GM12892 (cell line): ENCODE data around the gene SMARCA2.

ENCODE experiments used
- DNase-seq: peaks from one replicate; pipeline ENCODE4 v3.0.0; 2011; ENCODE audit not compliant: insufficient read length
- FAIRE-seq: peaks from 2 replicates; lab custom pipeline; 2011; peaks lifted over from hg19 to GRCh38; lab: Jason Lieb, UNC
- POLR2A ChIP-seq: IDR thresholded peaks from 2 replicates; pipeline ENCODE4 v1.6.1; 2011; ENCODE audit warnings: low read depth, low read length, control low read depth
- POLR2AphosphoS5 ChIP-seq: IDR thresholded peaks from 2 replicates; pipeline ENCODE4 v1.6.1; 2011; ENCODE audit warnings: low read depth, low read length, control low read depth
- TAF1 ChIP-seq: IDR thresholded peaks from 2 replicates; pipeline ENCODE4 v1.6.1; 2011; ENCODE audit warnings: low read depth, mild to moderate bottlenecking, control low read depth, low read length, borderline replicate concordance

SMARCA2 gene

DNA sequence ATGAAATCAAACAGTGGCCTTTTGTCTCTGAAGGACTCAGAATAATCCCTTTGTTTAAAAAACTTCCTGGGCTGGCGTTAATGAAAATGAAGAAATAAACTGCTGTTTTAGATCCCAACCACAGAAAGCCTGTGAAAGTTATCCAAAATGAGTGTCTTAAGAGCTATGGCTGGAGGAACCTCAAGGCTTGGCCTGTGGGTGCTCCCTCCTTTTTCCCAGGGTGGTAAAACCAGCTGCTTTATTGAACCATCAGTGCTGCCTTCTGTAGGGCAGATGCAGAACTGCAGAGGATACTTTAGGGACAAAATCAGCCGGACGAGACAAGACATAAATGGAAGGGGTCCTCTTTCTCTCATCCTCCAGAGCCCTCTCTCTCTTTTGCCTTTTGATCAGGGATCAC, 100.9 kb downstream of the SMARCA2 start:
- no peak for TF ChIP-seq POLR2AphosphoS5
- TF ChIP-seq POLR2A, result no peak; the same call in 1 of the 2 replicates
- TF ChIP-seq TAF1, result no peak
- peak; percentile 62 for FAIRE-seq
- DNase-seq, result no peak

DNA sequence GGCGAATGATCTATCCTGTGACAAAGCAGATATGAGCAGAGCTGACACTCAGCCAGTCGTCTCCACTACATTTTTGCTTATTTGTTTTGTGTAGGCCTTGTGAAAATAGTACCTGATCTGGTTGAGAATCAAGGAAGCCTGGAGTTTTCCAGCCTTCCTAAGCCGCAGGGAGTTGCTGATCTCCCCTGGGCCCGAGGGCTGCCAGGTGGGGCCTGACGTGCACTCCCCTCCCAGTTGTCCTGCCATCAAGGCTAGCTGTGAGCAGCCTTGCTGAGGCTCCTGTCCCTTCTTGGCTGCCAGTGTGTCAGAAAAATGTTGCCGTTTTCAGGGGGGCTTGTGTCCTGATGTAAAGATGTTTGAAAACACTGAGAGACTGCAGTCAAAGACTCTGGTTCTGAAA, 102.4 kb downstream of the SMARCA2 start:
- no peak for DNase-seq
- peak; percentile 42 for FAIRE-seq
- TF ChIP-seq POLR2A (no peak), POLR2AphosphoS5 (no peak), TAF1 (no peak)

DNA sequence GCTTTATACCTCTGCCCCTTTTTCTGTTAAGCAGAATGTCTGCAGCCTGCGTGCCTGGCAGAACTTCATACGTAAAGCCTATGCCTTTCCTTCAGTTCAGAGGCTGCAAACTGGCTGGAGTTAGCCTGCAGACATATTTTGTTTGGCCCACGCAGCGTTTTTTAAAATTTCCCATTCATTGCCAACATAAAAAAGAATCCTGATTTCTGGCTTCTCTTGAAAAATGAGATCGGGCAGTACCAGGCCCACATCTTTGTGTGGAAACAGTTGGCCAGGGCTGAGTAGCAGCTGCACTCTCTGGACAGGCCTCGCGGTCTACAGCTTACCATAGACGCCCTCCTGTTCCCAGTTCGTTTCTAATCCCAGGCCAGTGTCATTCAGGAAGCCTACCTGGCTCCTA, 104.4 kb downstream of the SMARCA2 start:
- DNase-seq, result no peak
- FAIRE-seq, result no peak
- TF ChIP-seq TAF1 (no peak), POLR2A (no peak), POLR2AphosphoS5 (no peak)

DNA sequence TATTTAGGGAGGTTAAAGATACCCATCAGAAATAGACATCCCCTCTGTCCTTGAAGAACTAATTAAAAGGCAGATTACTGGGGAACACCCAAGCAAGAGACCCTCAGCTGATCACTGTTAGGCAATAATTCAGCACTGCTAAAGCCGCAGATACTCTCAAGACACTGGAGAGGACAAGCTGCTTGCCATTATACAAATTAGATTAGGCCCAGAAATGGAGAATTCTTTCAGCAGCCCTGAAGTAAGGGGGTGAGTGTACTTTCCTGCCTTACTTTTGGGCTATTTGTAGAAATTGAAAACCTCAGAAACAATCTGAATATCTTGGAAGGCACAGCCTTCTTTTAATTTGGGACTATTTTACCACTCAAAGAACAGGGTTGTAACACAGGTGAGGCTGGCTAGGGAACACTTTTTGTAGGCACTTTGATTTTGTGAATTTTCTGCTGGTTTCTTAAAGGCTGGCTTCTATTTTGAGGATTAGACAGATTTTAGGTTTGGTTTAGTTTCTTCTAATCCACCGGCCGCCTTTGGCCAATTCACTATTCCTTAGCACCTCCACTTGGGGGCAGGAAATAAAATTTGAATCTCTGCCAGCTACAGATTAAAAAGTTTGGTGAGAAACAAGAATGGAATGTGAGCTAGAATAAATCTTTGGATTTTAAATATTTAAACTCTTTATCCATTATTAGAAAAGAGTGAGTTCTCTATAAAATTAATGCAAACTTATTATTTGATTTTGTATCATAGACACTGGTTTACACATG, 106.0 kb downstream of the SMARCA2 start:
- FAIRE-seq (no peak), DNase-seq (no peak)

DNA sequence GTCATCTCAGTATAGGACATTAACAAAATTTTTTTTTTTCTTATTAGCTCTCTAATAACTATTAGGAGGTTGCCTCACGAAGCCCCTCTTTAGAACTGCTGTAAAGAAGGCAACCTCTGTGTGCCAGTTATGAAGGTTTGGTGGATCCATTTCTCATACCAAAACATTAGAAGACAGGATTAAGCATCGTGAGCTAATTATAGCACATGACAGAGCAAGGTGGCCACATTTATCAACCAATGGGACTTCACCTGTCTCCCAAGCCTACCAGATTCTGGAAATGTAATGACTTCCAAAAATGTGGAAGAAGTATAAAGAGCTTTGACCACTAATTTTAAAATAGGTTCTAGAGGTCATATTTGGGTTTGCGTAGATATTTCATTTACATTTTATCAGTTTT, 107.2 kb downstream of the SMARCA2 start:
- FAIRE-seq (no peak), DNase-seq (no peak)
- TF ChIP-seq POLR2A, result no peak
- TF ChIP-seq TAF1, result no peak
- no peak for TF ChIP-seq POLR2AphosphoS5

More for the DNA sequence above, 106.0 kb downstream of the SMARCA2 start:
- TF ChIP-seq TAF1 (no peak), POLR2AphosphoS5 (no peak), POLR2A (no peak)

DNA sequence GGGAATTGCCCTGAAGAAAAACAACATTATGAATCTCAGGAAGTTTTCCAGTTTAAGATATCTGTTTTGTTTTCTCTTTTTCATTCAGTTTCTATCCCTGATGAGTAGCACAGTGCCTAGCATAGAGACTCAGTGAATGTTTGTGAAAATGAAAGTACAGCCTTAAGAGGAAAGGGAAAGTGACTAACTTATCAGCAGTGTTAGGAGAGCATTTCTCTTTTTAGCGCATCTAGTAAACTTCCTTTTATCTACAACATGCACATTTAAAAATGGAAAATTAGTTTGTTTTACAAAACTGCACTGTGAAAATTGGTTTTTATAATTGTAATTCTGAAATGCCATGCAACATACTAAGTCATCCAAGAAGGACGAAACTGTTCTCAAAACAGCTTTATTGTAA, 110.8 kb downstream of the SMARCA2 start:
- TF ChIP-seq TAF1 (no peak), POLR2A (no peak), POLR2AphosphoS5 (no peak)
- FAIRE-seq, result peak; percentile 66
- no peak for DNase-seq

DNA sequence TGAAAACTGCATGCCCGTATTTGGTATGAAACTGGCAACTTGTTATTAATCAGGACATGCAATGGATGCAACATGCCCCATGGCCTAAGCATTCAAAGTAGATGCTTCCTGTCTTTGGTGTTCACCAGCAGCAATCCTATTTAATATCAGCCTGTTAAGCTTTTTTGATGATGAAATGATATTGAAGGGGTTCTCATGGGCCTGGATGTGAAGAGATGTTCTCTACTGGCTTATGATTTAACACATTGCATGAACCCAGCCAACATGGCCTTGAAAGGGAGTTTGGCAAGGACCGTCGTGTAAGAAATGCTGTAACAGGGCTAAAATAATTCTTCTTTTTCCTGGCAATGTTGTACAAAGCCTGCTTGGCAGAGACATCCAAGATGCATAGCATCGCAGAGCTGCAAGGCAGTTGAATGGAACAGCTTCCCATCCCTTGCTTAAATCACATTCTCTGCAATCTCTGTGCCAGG, 111.2 kb downstream of the SMARCA2 start:
- FAIRE-seq, result peak; percentile 24
- TF ChIP-seq POLR2AphosphoS5, result no peak
- TF ChIP-seq TAF1, result no peak
- no peak for TF ChIP-seq POLR2A

DNA sequence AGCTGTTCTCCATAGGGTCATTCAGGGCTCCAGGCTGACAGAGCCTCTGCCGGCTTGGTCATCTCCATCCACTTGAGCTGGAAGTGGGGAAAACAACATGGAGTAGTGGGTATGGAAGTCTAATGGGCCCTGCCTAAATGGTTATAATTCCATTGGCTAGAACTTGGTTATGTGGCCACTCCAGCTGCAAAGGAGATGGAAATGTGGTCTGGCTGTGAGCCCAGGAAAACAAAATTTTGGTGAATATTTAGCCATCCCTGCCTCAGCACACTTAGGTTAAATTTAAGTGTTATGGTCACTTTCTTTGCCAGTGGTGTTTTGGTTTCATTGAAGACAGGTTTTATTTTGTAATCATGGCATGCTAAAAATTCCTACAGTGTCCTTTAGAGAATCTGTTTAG, 112.3 kb downstream of the SMARCA2 start:
- FAIRE-seq (no peak), DNase-seq (no peak)
- TF ChIP-seq POLR2AphosphoS5 (no peak), POLR2A (no peak), TAF1 (no peak)

More for the DNA sequence above, 111.2 kb downstream of the SMARCA2 start:
- DNase-seq, result no peak

DNA sequence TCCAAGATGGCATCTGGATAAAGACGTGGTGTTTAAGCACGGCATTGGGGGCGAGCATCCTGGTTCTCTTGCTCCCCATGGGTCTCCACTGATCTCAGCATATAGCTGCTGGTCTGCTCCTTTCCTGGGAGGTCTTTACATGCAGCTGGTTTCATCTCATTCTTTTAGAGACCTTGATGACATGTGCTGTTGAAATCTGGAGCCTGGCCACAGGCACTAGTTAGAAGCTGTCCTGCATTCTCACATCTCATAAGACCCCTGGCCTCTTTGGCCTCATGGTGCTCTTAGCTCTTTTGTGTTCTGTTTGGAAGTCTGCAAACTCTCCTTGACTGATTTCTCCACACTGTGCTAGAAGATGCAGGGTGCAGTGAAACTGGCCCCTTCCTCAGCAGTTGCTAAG, 113.0 kb downstream of the SMARCA2 start:
- TF ChIP-seq TAF1, result no peak
- no peak for TF ChIP-seq POLR2A
- no peak for TF ChIP-seq POLR2AphosphoS5
- FAIRE-seq, result no peak
- no peak for DNase-seq

DNA sequence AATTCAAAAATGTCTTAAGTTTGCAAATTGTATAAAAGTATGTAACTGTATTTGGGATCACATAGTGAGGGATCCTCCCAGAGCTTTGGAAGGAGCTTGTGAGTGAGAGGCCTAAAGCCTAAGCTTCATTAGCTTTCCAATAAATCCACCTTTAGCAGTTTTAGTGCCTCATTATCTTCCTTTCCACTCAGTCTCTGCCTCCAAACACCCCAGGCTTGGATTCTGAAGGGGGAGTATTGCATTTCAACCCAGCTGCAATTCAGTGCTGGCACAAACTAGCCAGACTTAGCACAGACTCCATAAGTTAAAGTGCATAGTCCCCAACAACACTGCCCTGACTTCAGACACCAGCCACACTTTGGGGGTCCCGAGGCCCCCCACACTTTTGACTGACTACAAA, 113.5 kb downstream of the SMARCA2 start:
- no peak for TF ChIP-seq POLR2A
- no peak for TF ChIP-seq TAF1
- no peak for TF ChIP-seq POLR2AphosphoS5
- DNase-seq (no peak), FAIRE-seq (no peak)

DNA sequence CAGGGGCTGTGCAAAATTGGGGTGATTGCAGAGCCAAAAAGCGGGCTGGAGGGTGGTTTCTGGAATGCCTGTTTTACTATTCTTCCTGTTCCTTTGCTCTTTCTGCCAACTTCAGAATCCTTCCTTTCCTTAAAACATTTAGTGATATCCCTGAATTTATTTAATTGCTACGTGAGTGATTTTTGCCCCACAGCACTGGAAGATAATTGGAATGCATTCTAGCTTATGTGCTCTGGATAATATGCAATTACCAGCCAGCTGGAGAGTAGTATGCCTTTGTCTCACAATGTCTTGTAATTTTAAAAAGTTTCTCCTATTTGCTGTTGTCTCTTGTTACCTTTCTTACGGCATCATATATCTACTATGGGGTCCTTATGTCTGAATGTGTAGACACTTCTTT, 115.8 kb downstream of the SMARCA2 start:
- TF ChIP-seq TAF1 (no peak), POLR2A (no peak), POLR2AphosphoS5 (no peak)
- no peak for DNase-seq
- FAIRE-seq, result no peak

DNA sequence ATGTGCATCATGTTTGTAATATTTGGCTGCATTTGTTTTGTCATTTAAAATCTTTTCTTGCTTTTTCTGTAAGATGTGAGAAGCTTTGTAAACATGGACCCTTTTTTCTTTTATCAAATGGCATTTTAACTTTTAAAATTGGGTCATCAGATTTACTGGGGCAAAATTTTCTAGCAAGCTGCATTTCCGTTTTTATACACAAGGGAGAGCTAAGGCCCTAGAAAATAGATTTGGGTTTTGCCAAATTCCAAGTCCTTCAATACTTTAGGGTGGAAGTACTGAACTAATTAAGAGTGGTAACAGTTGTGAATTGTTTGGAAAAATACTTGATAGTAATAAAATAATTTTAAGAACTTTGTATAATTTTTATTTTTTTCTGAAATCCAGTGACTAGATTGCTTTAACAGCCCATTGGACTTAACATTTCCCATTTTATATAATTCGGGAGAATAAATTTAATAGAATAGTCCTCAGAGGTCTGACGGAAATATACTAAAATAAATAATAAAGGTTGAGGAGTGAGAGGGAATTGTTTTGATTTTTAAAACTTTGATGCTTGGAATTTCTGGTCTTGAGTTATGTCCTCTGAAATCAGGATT, 117.4 kb downstream of the SMARCA2 start:
- no peak for TF ChIP-seq TAF1
- no peak for TF ChIP-seq POLR2A
- TF ChIP-seq POLR2AphosphoS5, result no peak
- DNase-seq, result no peak
- FAIRE-seq, result no peak
